ENCODE measurements around the gene DOLPP1. TPM values are rescaled to one million over a fixed set of nuclear protein-coding genes. Genes with fewer than 3 reads are reported as not detected.

Gene DOLPP1
- total and polyA plus RNA-seq, 2 of the 8 experiments (the other 6 are each of a cell fraction or from before 2014, with no cell fraction given): 36.0 to 45.3 TPM

DNA sequence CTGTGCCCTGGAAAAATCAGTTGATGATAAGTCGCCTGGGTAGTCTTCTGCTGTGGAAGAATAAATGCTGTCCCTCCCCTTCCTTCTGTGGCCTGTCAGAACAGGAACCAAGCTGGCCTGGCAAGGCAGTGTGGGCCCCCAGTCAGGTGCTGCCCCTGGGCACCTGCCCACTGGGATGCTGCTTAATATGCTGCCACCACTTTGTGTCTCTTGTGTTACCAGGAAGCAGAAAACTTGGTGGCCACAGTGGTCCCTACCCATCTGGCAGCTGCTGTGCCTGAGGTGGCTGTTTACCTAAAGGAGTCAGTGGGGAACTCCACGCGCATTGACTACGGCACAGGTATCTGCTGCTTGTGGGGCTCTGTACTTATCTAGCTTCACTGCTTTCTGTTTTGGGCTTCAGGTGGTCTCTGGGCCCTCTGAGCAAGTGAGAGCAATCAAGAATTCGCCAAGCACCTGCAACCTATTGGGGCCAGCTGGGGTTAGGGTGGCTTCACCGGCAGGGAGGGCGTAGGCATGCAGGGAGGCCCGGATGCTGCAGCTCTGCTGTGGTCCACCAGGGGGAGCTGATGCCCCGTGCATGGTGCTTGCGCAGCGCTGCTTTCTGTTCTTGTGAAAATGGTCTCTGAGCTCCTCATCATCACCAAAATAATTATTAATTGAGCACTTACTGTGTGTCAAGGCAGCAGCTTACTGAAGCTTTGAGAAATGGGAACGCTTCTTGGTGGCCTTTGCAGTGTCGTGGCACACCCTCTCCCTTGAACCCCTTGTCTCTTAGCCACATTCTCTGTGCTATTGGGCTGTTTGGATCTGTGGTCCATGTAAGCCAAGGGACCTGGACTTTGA lies 50.6 kb downstream of the DOLPP1 start (continued):
- TF ChIP-seq, protein P1, sequence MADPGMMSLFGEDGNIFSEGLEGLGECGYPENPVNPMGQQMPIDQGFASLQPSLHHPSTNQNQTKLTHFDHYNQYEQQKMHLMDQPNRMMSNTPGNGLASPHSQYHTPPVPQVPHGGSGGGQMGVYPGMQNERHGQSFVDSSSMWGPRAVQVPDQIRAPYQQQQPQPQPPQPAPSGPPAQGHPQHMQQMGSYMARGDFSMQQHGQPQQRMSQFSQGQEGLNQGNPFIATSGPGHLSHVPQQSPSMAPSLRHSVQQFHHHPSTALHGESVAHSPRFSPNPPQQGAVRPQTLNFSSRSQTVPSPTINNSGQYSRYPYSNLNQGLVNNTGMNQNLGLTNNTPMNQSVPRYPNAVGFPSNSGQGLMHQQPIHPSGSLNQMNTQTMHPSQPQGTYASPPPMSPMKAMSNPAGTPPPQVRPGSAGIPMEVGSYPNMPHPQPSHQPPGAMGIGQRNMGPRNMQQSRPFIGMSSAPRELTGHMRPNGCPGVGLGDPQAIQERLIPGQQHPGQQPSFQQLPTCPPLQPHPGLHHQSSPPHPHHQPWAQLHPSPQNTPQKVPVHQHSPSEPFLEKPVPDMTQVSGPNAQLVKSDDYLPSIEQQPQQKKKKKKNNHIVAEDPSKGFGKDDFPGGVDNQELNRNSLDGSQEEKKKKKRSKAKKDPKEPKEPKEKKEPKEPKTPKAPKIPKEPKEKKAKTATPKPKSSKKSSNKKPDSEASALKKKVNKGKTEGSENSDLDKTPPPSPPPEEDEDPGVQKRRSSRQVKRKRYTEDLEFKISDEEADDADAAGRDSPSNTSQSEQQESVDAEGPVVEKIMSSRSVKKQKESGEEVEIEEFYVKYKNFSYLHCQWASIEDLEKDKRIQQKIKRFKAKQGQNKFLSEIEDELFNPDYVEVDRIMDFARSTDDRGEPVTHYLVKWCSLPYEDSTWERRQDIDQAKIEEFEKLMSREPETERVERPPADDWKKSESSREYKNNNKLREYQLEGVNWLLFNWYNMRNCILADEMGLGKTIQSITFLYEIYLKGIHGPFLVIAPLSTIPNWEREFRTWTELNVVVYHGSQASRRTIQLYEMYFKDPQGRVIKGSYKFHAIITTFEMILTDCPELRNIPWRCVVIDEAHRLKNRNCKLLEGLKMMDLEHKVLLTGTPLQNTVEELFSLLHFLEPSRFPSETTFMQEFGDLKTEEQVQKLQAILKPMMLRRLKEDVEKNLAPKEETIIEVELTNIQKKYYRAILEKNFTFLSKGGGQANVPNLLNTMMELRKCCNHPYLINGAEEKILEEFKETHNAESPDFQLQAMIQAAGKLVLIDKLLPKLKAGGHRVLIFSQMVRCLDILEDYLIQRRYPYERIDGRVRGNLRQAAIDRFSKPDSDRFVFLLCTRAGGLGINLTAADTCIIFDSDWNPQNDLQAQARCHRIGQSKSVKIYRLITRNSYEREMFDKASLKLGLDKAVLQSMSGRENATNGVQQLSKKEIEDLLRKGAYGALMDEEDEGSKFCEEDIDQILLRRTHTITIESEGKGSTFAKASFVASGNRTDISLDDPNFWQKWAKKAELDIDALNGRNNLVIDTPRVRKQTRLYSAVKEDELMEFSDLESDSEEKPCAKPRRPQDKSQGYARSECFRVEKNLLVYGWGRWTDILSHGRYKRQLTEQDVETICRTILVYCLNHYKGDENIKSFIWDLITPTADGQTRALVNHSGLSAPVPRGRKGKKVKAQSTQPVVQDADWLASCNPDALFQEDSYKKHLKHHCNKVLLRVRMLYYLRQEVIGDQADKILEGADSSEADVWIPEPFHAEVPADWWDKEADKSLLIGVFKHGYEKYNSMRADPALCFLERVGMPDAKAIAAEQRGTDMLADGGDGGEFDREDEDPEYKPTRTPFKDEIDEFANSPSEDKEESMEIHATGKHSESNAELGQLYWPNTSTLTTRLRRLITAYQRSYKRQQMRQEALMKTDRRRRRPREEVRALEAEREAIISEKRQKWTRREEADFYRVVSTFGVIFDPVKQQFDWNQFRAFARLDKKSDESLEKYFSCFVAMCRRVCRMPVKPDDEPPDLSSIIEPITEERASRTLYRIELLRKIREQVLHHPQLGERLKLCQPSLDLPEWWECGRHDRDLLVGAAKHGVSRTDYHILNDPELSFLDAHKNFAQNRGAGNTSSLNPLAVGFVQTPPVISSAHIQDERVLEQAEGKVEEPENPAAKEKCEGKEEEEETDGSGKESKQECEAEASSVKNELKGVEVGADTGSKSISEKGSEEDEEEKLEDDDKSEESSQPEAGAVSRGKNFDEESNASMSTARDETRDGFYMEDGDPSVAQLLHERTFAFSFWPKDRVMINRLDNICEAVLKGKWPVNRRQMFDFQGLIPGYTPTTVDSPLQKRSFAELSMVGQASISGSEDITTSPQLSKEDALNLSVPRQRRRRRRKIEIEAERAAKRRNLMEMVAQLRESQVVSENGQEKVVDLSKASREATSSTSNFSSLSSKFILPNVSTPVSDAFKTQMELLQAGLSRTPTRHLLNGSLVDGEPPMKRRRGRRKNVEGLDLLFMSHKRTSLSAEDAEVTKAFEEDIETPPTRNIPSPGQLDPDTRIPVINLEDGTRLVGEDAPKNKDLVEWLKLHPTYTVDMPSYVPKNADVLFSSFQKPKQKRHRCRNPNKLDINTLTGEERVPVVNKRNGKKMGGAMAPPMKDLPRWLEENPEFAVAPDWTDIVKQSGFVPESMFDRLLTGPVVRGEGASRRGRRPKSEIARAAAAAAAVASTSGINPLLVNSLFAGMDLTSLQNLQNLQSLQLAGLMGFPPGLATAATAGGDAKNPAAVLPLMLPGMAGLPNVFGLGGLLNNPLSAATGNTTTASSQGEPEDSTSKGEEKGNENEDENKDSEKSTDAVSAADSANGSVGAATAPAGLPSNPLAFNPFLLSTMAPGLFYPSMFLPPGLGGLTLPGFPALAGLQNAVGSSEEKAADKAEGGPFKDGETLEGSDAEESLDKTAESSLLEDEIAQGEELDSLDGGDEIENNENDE (IDR thresholded peaks at IDR 0.05; ENCODE audit: insufficient replicate concordance, low read length): no peak
- peak; percentile 90 to 91 for TF ChIP-seq RAD21 (IDR thresholded peaks at IDR 0.05 in 1 of 2, conservative IDR thresholded peaks at IDR 0.05 in 1 of 2; ENCODE audit: low read depth in 2 of 2, low read length in 2 of 2)
- no peak for TF ChIP-seq CEBPB (IDR thresholded peaks at IDR 0.05; ENCODE audit: low read depth, low read length)
- TF ChIP-seq, protein P2, sequence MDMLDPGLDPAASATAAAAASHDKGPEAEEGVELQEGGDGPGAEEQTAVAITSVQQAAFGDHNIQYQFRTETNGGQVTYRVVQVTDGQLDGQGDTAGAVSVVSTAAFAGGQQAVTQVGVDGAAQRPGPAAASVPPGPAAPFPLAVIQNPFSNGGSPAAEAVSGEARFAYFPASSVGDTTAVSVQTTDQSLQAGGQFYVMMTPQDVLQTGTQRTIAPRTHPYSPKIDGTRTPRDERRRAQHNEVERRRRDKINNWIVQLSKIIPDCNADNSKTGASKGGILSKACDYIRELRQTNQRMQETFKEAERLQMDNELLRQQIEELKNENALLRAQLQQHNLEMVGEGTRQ (IDR thresholded peaks at IDR 0.05; ENCODE audit: low read length): no peak
- TF ChIP-seq TEAD4 (IDR thresholded peaks at IDR 0.05; ENCODE audit: low read depth, low read length): 0 out of 2 replicates have a peak, but pooled peaks have one; percentile 31

Data from H1 (cell line).